Measurements from ENCODE around the gene MAML2.

DNA sequence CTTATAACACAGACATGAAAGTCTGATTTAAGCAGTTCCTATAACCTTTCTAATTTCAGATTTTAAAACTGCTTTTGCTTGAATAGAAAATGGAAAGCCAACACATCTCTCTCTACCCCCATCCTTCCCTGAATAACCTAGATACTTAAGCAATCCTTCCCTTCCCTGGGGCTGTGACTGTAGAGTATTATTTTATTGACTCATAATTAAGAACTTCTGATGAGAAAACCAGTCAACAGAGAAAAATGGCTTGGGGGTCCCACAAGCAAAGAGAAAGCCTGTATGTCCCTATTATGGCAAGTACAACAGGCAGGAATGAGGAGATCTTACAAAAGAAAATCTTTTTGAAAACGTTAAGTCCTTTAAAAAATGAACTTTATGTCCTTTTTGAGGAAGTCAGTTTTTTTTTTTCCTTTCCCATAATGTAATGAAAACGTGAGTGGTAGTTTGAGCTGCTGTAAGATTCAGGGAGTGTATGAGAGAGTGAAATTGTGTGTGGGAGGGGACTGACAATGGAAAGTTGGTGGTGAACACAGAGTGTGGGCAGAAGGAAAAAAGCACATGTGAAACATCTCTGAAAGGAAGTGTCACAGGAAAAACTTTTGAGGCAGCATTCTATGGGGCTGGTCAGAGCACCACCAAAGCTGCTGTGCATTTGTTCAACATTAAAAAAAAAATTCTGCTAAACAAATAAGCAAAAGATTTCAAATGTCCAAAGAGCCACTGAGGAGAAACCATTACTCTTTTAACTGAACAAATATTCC is 154.6 kb downstream of the MAML2 start:
- TF ChIP-seq TAF1 (IDR thresholded peaks at IDR 0.05; ENCODE audit: borderline replicate concordance, low read depth, low read length) (no peak), POLR2A (IDR thresholded peaks at IDR 0.05; ENCODE audit: low read depth, low read length) (no peak), POLR2AphosphoS5 (IDR thresholded peaks at IDR 0.05; ENCODE audit: low read depth, low read length) (no peak)

All from GM12892 (cell line).